T-helper 9 cell (primary cell): ENCODE data around the gene ZNF385D.
"Not testable (repeated sequence)": the region's sequence is repeated elsewhere in the genome, so short reads cannot be mapped to it uniquely, and the experiment has no call there.

Source experiments
- DNase-seq: peaks from one replicate; pipeline ENCODE4 v3.0.0-alpha.2; 2020

The ZNF385D gene

GRCh38 chr3:21505711-21506460, 245.1 kb downstream of the ZNF385D start:
- no peak for DNase-seq

DNA sequence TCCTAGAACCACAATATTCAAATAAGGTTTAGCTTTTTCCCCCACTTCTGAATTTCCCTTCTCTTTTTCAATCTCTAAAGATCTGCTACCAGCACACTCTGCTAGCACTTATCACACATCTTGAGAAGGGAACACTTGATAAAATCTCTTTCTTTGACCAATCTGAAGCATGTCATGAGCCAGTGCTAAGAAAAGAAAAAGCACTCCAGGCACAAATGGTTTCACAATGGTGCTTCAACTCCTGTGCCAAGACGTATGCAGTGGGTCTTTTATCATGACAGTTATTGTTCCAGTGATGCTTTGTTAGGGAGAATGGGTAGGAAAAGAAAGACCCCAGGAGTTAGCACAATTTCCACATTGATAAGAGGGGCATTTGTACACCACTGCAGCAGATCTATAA, 248.4 kb downstream of the ZNF385D start:
- no peak for DNase-seq

GRCh38 chr3:21500834-21501233, 250.2 kb downstream of the ZNF385D start:
- no peak for DNase-seq

DNA sequence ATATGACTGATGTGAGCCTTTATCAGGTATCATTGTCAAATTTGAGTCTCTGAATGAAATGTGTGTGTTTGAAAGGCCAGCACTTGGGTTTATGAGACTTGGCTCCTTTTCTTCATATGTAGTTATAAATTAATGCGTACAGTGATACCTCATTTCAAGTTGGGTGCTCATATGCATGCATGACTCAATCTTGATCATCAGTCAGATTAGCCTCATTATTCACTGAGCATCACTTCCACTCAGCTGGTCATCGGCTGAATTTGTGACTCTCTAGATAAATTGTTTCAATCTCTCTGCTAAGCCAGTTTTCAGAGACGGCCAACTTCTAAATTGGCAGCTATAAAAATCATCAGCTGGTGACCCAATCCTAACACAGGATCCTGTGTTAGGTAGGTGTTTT, 260.3 kb downstream of the ZNF385D start:
- DNase-seq: not testable (repeated sequence)

GRCh38 chr3:21487520-21487919, 263.5 kb downstream of the ZNF385D start:
- DNase-seq: no peak

DNA sequence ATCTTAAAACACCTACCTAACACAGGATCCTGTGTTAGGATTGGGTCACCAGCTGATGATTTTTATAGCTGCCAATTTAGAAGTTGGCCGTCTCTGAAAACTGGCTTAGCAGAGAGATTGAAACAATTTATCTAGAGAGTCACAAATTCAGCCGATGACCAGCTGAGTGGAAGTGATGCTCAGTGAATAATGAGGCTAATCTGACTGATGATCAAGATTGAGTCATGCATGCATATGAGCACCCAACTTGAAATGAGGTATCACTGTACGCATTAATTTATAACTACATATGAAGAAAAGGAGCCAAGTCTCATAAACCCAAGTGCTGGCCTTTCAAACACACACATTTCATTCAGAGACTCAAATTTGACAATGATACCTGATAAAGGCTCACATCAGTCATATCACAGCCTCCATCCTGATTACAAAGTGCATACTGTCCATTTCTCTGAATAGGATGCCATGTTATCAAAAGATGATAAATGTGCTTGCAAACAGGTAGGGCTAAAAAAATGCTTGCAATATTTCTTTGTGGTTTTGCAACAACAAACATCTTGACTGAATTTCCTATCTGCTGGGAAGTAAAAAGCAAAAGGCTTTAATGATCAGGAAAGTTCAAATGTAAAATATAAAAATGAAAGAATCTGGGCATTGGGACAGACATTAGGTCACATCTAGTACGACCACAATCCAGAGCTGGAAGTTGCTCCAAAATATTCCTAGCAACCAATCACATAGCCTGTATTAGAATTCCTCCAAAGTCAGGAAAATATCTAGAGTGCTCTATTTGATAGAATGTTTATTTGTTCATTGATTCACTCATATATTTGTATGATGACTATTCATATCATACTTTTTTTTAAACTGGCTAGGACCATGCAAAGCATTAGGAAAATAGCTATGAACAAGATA, 264.7 kb downstream of the ZNF385D start:
- not testable (repeated sequence) for DNase-seq

GRCh38 chr3:21484828-21485144, 266.2 kb downstream of the ZNF385D start:
- DNase-seq: no peak

DNA sequence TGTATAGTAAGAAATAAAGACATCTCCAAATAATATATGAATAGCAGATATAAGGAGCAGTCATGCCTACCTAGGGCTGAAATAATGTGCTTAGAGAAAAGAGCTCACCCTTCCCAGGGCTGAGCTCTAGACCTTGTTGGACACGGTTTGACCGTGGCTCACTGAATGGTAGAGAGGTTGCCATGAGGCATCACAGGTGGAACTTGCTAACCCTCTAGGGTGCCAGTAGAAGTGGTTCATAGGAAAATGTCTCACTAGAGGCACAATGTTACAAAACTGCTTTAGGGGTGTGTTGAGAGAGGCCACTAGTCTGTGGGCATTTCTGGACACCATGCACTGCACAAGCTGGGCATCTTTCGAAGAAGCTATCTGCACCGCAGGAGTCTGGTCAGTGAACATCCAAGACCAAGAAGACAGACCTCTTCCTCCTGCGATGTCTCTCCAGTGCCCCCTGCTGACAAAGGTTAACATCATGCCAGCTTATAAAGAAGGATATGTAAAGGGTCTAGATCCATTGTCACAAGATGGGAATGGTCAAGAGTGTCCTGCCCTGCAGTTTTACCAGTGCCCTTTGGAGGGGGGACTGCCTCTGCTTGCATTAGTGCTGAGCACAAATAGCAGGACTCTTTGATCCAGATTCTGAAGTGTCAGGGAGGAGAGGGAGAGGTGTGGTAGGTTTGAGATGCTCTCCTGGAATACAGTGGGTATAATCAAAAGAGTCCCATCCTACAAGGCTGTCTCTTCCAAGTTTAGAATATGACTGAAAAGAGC, 266.8 kb downstream of the ZNF385D start:
- no peak for DNase-seq

- DNase-seq: no peak
Observed at GRCh38 chr3:21481991-21482390, 269.0 kb downstream of the ZNF385D start.

GRCh38 chr3:21477541-21478288, 273.3 kb downstream of the ZNF385D start:
- no peak for DNase-seq

GRCh38 chr3:21466476-21466875, 284.5 kb downstream of the ZNF385D start:
- DNase-seq: no peak

DNA sequence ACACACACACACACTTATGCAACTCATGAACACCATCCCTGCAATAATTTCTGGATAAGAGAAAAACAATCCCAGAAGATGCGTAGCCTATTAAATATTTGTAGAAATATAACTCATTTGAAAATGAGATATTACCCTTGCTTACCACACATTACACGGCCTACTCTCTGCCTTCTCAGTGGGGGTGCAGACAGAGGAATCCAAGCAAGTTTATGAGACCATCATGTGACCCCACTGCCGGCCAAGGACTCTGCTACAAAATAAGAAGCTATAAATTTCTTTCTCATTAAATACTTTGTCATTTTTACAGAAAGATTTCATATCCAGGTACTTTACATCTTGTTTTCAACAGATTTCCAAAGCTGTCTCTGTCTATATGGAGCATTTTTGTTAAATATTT, 286.3 kb downstream of the ZNF385D start:
- no peak for DNase-seq

DNA sequence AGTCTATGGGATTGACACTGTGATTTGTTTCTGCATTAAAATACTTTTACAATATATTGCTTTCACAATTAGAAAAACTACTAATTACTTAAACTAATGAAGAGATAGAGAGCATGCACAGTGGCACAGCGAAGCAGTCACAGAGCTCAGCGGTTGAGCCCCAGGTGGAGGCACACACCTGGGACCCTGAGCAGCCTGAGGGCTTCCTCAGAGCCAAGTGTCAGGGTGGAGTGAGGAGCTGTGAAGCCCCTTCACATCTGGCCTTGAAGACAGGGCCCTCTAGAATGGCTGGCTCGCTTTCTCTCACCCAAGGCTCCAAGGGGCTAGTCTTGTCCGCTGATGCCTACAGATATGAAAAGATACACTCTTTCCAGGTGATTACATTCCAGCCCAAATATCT, 287.7 kb downstream of the ZNF385D start:
- no peak for DNase-seq

- no peak for DNase-seq
Observed at GRCh38 chr3:21462141-21462540, 288.9 kb downstream of the ZNF385D start.

DNA sequence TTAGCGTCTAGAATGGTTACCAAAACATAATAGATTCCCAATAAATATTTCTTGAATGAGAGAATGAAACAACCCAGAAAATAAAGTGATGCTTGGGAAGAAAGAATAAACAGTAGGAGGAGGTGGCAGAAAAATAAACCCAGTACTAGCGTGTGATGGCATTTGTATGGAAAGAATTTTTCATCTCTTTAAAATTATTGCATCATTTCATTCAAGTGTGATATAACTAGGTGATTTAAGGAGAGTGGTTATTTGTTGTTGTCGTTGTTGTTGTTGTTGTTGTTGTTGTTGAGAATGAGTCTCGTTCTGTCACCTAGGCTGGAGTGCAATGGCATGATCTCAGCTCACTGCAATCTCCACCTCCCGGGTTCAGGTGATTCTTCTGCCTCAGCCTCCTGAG, 293.9 kb downstream of the ZNF385D start:
- no peak for DNase-seq

- DNase-seq: no peak
Observed at GRCh38 chr3:21449738-21450137, 301.3 kb downstream of the ZNF385D start.

GRCh38 chr3:21447476-21448151, 303.4 kb downstream of the ZNF385D start:
- DNase-seq: no peak

DNA sequence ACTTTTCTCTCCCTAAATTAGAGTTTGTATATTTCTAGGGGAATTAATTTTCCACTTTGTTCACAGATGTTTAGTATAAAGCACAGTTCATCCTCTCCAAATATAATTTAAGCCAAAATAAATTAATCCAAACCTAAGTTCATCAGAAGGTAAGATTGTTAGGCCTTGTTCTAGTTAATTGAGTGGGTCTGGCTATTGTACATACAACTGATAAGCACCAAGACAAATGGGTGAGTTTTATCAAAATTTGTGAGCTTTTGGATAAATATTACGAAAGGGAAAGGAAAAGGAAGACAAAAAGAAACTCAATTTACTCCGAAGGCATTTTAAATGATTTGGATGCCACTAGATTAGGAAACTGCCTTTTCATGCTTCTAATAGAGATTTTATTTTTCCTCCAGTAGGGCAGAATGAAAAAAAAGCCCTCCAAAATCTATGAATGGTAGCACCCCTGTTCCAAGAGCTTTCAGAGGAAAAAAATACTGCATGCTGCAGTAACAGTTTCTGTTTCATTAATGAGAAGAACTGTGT, 304.0 kb downstream of the ZNF385D start:
- no peak for DNase-seq

DNA sequence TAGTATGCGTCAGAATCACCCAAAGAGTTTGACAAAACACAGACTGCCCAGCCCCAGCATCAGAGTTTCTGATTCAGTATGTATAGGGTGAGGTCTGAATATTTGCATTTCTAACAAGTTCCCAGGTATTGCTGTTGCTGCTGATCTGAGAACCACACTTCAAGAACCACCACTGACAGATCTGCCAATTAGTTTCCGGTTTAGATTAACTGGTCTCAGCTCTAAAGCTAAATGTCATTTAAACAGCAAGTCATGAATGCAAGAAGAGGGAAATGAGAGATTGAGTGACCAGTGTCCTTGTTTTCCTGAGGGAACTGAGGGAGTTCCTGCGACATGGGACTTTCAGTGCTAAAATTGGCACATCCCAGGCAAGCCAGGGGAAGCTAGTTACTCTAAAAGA, 305.0 kb downstream of the ZNF385D start:
- DNase-seq: no peak

- DNase-seq: no peak
Observed at GRCh38 chr3:21441821-21442220, 309.2 kb downstream of the ZNF385D start.

GRCh38 chr3:21436835-21437234, 314.2 kb downstream of the ZNF385D start:
- DNase-seq: no peak

GRCh38 chr3:21435871-21436270, 315.1 kb downstream of the ZNF385D start:
- no peak for DNase-seq
